Measurements from ENCODE around the gene SUPT4H1.
"Not testable (repeated sequence)": the region's sequence is repeated elsewhere in the genome, so short reads cannot be mapped to it uniquely, and the experiment has no call there.

SUPT4H1 gene

GRCh38 chr17:58351831-58352595, at the start of gene SUPT4H1:
Gene SUPT4H1 (minus strand): TSS chr17:58352201. CDS start chr17:58352135, 66 bp downstream.
- peak; percentile 80 for DNase-seq (ENCODE audit: low read depth)
- no peak for TF ChIP-seq CTCF (IDR thresholded peaks at IDR 0.05; ENCODE audit: control insufficient read depth, extremely low read depth, insufficient read depth)

GRCh38 chr17:58401287-58401686, 49.3 kb upstream of the SUPT4H1 start:
- no peak for TF ChIP-seq CTCF (IDR thresholded peaks at IDR 0.05; ENCODE audit: control insufficient read depth, extremely low read depth, insufficient read depth)
- no peak overlapping the region for H3K4me3 ChIP-seq (ENCODE audit: low read depth, low read length)
- peak; percentile 72 for DNase-seq (ENCODE audit: low read depth)

More at GRCh38 chr17:58351831-58352595, at the start of gene SUPT4H1:
- peak within 1 kb of the TSS; percentile 100 for H3K4me3 ChIP-seq (ENCODE audit: low read depth, low read length)

GRCh38 chr17:58400826-58401225, 48.8 kb upstream of the SUPT4H1 start:
- no peak for DNase-seq (ENCODE audit: low read depth)
- no peak overlapping the region for H3K4me3 ChIP-seq (ENCODE audit: low read depth, low read length)
- no peak for TF ChIP-seq CTCF (IDR thresholded peaks at IDR 0.05; ENCODE audit: control insufficient read depth, extremely low read depth, insufficient read depth)

- no peak for TF ChIP-seq CTCF (IDR thresholded peaks at IDR 0.05; ENCODE audit: control insufficient read depth, extremely low read depth, insufficient read depth)
- no peak overlapping the region for H3K4me3 ChIP-seq (ENCODE audit: low read depth, low read length)
These were observed 48.0 kb upstream of the SUPT4H1 start for GRCh38 chr17:58399974-58400373.

GRCh38 chr17:58398574-58399266, 46.7 kb upstream of the SUPT4H1 start:
- TF ChIP-seq CTCF (IDR thresholded peaks at IDR 0.05; ENCODE audit: control insufficient read depth, extremely low read depth, insufficient read depth), result no peak
- H3K4me3 ChIP-seq (ENCODE audit: low read depth, low read length), result no peak overlapping the region
- no peak for DNase-seq (ENCODE audit: low read depth)

More at GRCh38 chr17:58399974-58400373, 48.0 kb upstream of the SUPT4H1 start:
- no peak for DNase-seq (ENCODE audit: low read depth)

- not testable (repeated sequence) for DNase-seq (ENCODE audit: low read depth); H3K4me3 ChIP-seq (ENCODE audit: low read depth, low read length)
These were observed 45.4 kb upstream of the SUPT4H1 start for GRCh38 chr17:58397421-58397820.

- TF ChIP-seq CTCF (IDR thresholded peaks at IDR 0.05; ENCODE audit: control insufficient read depth, extremely low read depth, insufficient read depth), result no peak
- no peak overlapping the region for H3K4me3 ChIP-seq (ENCODE audit: low read depth, low read length)
- no peak for DNase-seq (ENCODE audit: low read depth)
These were observed 44.2 kb upstream of the SUPT4H1 start for GRCh38 chr17:58396173-58396572.

Measured in LNCaP clone FGC (cell line).